Caco-2 (cell line): Measurements from ENCODE around the gene EXOC6B. TPM values are rescaled to one million over a fixed set of nuclear protein-coding genes. Genes with fewer than 3 reads are reported as not detected.

Source experiments
- BruUV-seq: library from RNA; stranded (reverse); fragments of 400-500 nt; replicated peaks from 2 replicates; lab custom pipeline; 2021; lab: Mats Ljungman, UMichigan
- CTCF ChIA-PET: fragments of 300-600 bp; sonication (Branson Sonifier 250); formaldehyde crosslinking; loops from one replicate; lab custom pipeline; 2022; ENCODE audit warnings: antibody characterized with exemption; lab: Charles Lee
- POLR2A ChIA-PET: fragments of 300-600 bp; sonication (Branson Sonifier 250); formaldehyde crosslinking; loops from one replicate; lab custom pipeline; 2022; ENCODE audit warnings: antibody characterized with exemption; lab: Charles Lee
- DNase-seq, 2 experiments: peaks; one replicate each; pipeline versions ENCODE4 v3.0.0 to v3.0.0-alpha.2; 2020 to 2022
- H3K27me3 ChIP-seq: replicated peaks from 2 replicates; pipeline ENCODE4 v1.6.0; 2011; ENCODE audit warnings: low read length; ENCODE audit not compliant: control insufficient read depth, insufficient read depth
- H3K36me3 ChIP-seq: 2 replicates; pipeline ENCODE4 v1.5.1; 2011; ENCODE audit warnings: low read length; ENCODE audit not compliant: control insufficient read depth, insufficient read depth
- H3K4me1 ChIP-seq: fragments of 250-450 bp; sonication (Bioruptor Pico); 2 replicates; pipeline ENCODE4 v1.5.1; 2020; ENCODE audit warnings: mild to moderate bottlenecking
- H3K4me3 ChIP-seq: 2 replicates; pipeline ENCODE4 v1.5.1; 2011; ENCODE audit warnings: low read depth, mild to moderate bottlenecking, control low read depth, low read length
- H3K9me3 ChIP-seq: fragments of 250-450 bp; sonication (Bioruptor Pico); 2 replicates; pipeline ENCODE4 v1.5.1; 2020; ENCODE audit warnings: mild to moderate bottlenecking, moderate library complexity
- H3K27ac Mint-ChIP-seq: one replicate; pipeline ENCODE4 v1.8.0; 2022; ENCODE audit warnings: mixed read lengths; ENCODE audit not compliant: unreplicated experiment
- H3K27me3 Mint-ChIP-seq: one replicate; pipeline ENCODE4 v1.8.0; 2022; ENCODE audit warnings: mixed read lengths; ENCODE audit not compliant: insufficient read depth, unreplicated experiment
- H3K36me3 Mint-ChIP-seq: one replicate; pipeline ENCODE4 v1.8.0; 2022; ENCODE audit warnings: mild to moderate bottlenecking, mixed read lengths; ENCODE audit not compliant: insufficient read depth, unreplicated experiment
- H3K4me1 Mint-ChIP-seq: one replicate; pipeline ENCODE4 v1.8.0; 2022; ENCODE audit warnings: low read depth, mixed read lengths; ENCODE audit not compliant: unreplicated experiment
- H3K4me3 Mint-ChIP-seq: one replicate; pipeline ENCODE4 v1.8.0; 2022; ENCODE audit warnings: mild to moderate bottlenecking, moderate library complexity, mixed read lengths; ENCODE audit not compliant: unreplicated experiment
- H3K9me3 Mint-ChIP-seq: one replicate; pipeline ENCODE4 v1.8.0; 2022; ENCODE audit warnings: mixed read lengths; ENCODE audit not compliant: unreplicated experiment
- CTCF ChIP-seq, 2 experiments: fragments of 200-600 bp in 1 of 2; IDR thresholded peaks; 1 replicate in 1 of 2; 2 replicates in 1 of 2; pipeline versions ENCODE4 v1.5.1 to v1.8.0; 2011 to 2022; ENCODE audit warnings: antibody characterized with exemption in 1 of 2, control low read depth in 1 of 2, inconsistent platforms in 1 of 2, low read depth in 1 of 2, low read length in 1 of 2, mild to moderate bottlenecking in 1 of 2, moderate library complexity in 1 of 2; ENCODE audit not compliant: insufficient read depth in 1 of 2, severe bottlenecking in 1 of 2, unreplicated experiment in 1 of 2
- intact Hi-C: fragments of 100-400 bp; cut with micrococcal nuclease; formaldehyde crosslinking; loops from one replicate; pipeline ENCODE4 v1.10.0; 2022; ENCODE audit not compliant: unreplicated experiment
- total RNA-seq: library from RNA; stranded (reverse); gene quantifications from 2 replicates; pipeline ENCODE4 v1.2.3, GENCODE V29; 2022

EXOC6B gene
- total RNA-seq, 1 experiment from 2014 or later: 36.1 TPM

- Histone ChIP-seq H3K4me3 (no peak overlapping the region), H3K27me3 (no peaks in the 10 kb centered on the region), H3K9me3 (no peaks in the 10 kb centered on the region), H3K4me1 (peaks cover 3% of the 10 kb centered on the region), H3K36me3 (no peaks in the 10 kb centered on the region)
- no peaks in the 10 kb centered on the region for H3K27me3 Mint-ChIP-seq
- H3K27ac Mint-ChIP-seq: no peak overlapping the region
- POLR2A ChIA-PET: no interaction called here
- no peak for TF ChIP-seq CTCF (IDR thresholded peaks at IDR 0.05; ENCODE audit: insufficient read depth in 1 of 2, low read depth in 1 of 2, low read length in 1 of 2, severe bottlenecking in 1 of 2, unreplicated experiment in 1 of 2)
- intact Hi-C loops: no loop called here
- H3K36me3 Mint-ChIP-seq: peaks cover 6% of the 10 kb centered on the region
- BruUV-seq: no TSS peak
- H3K9me3 Mint-ChIP-seq: no peaks in the 10 kb centered on the region
- CTCF ChIA-PET: no interaction called here
- H3K4me3 Mint-ChIP-seq: no peak overlapping the region
- no peak for DNase-seq
- H3K4me1 Mint-ChIP-seq: peaks cover 8% of the 10 kb centered on the region
These were observed 136.1 kb downstream of the EXOC6B start for GRCh38 chr2:72689579-72690195.

DNA sequence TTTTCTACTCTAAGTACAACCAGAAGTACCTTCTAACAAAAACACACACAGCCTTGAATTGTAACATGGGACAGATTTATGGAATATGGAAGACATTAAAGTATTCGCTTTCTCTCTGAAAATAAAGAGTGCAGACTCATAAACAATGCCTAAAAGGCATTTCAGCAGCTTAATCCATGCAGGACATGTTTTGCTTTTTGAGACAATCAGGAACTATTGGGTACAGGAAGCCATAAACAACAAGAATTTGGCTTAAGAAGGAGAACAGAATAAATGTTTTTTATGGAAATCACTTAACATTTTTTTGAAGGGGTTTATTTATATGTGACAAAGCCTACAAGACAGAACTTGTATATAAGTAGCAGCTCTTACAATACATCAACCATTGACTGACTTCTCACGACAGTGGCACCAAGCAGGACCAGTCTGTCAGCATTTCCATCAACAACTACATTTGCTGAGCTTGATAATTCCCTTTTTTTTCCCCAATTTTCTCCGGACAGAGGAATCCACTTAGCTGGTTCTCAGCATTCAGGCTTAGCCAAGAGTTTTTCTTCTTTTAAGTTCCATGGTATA, 140.1 kb downstream of the EXOC6B start:
- intact Hi-C loops: no loop called here
- H3K4me1 ChIP-seq: peaks cover 10% of the 10 kb centered on the region
- H3K36me3 Mint-ChIP-seq: no peaks in the 10 kb centered on the region
- no peak overlapping the region for H3K4me3 ChIP-seq
- TF ChIP-seq CTCF (IDR thresholded peaks at IDR 0.05; ENCODE audit: insufficient read depth in 1 of 2, low read depth in 1 of 2, low read length in 1 of 2, severe bottlenecking in 1 of 2, unreplicated experiment in 1 of 2): no peak
- CTCF ChIA-PET: no interaction called here
- H3K27me3 ChIP-seq: no peaks in the 10 kb centered on the region
- H3K9me3 Mint-ChIP-seq: no peaks in the 10 kb centered on the region
- H3K4me3 Mint-ChIP-seq: no peak overlapping the region
- no peaks in the 10 kb centered on the region for H3K36me3 ChIP-seq
- POLR2A ChIA-PET: no interaction called here
- peaks cover 6% of the 10 kb centered on the region for H3K4me1 Mint-ChIP-seq
- no TSS peak for BruUV-seq
- no peak overlapping the region for H3K27ac Mint-ChIP-seq
- H3K9me3 ChIP-seq: no peaks in the 10 kb centered on the region
- no peak for DNase-seq
- H3K27me3 Mint-ChIP-seq: no peaks in the 10 kb centered on the region

GRCh38 chr2:72682061-72682460, 143.8 kb downstream of the EXOC6B start:
- no peak for TF ChIP-seq CTCF (IDR thresholded peaks at IDR 0.05; ENCODE audit: insufficient read depth in 1 of 2, low read depth in 1 of 2, low read length in 1 of 2, severe bottlenecking in 1 of 2, unreplicated experiment in 1 of 2)
- CTCF ChIA-PET: no interaction called here
- POLR2A ChIA-PET: no interaction called here
- H3K27ac Mint-ChIP-seq: no peak overlapping the region
- Histone ChIP-seq H3K27me3 (no peaks in the 10 kb centered on the region), H3K4me1 (peaks cover 10% of the 10 kb centered on the region), H3K4me3 (no peak overlapping the region), H3K36me3 (no peaks in the 10 kb centered on the region), H3K9me3 (no peaks in the 10 kb centered on the region)
- BruUV-seq: no TSS peak
- H3K4me3 Mint-ChIP-seq: no peak overlapping the region
- intact Hi-C loops: no loop called here
- no peaks in the 10 kb centered on the region for H3K36me3 Mint-ChIP-seq
- no peaks in the 10 kb centered on the region for H3K9me3 Mint-ChIP-seq
- DNase-seq: no peak
- H3K4me1 Mint-ChIP-seq: peaks cover 7% of the 10 kb centered on the region
- no peaks in the 10 kb centered on the region for H3K27me3 Mint-ChIP-seq
